ENCODE results near the gene P3H4.

P3H4 gene

DNA sequence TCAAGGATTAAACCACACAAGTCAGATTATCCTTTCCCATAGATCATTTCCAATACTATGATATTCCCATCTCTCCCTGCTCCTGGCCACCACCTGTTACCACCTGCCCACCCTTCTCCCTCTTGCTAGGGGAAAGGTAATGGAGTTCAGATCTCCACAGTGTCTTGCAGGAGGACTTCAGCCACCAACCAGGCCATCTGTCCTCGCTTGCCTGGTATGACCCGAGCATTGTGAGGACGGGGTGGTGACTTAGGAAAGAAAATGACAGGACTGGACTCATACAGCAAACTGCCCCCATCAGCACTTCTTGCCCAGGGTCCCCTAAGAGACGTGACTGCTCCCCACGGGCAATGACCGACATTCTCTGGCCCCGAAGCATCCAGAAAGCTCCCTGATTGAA is 11.8 kb upstream of the P3H4 start:
- Histone ChIP-seq H3K36me3 (peaks cover 43 to 50% (median 47%) of the 10 kb centered on the region in 11 experiments), H4K20me1 (peaks cover 0 to 26% (median 0%) of the 10 kb centered on the region in 11 experiments; a peak in 7 of 22 replicates), H3K9ac (no peak overlapping the region), H3K4me1 (no peaks in the 10 kb centered on the region), H3K4me3 (no peak overlapping the region), H3K27me3 (no peaks in the 10 kb centered on the region), H3K27ac (no peak overlapping the region), H3K9me3 (replicated peaks in 1 of 11) (no peaks in the 10 kb centered on the region), H3K4me2 (no peak overlapping the region)
- TF ChIP-seq Cebpa-rat (IDR thresholded peaks at IDR 0.05), result no peak

DNA sequence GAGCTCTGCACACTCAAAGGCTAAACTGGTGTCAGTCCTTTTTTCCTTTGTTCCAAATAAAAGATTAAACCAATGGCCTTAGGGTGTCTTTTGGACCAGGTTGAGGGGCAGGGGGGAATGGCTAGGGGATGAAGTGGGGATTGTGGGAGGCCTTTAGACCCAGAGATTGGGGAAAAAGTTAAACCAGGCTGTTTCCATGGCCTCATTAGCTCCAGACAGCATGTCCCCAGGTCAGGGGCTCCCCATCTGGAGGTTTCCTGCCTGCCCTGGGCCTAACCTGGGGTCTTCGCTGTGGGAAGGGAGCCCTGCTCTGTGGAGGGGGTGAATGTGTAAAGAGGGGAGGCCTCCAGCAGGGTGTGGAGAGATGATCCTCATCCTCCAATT is 11.4 kb upstream of the P3H4 start:
- TF ChIP-seq Cebpa-rat (IDR thresholded peaks at IDR 0.05), result no peak
- peaks cover 39 to 46% (median 43%) of the 10 kb centered on the region in 11 experiments for H3K36me3 ChIP-seq

GRCh38 chr17:41822216-41823140 is 10.7 kb upstream of the P3H4 start:
- TF ChIP-seq Cebpa-rat (IDR thresholded peaks at IDR 0.05), result no peak
- Histone ChIP-seq H3K27me3 (no peaks in the 10 kb centered on the region), H4K20me1 (peaks cover 0 to 26% (median 0%) of the 10 kb centered on the region in 11 experiments; a peak in 7 of 22 replicates), H3K4me3 (no peak overlapping the region), H3K9ac (no peak overlapping the region), H3K27ac (no peak overlapping the region), H3K4me2 (no peak overlapping the region), H3K9me3 (replicated peaks in 1 of 11) (no peaks in the 10 kb centered on the region), H3K36me3 (peaks cover 32 to 39% (median 36%) of the 10 kb centered on the region in 11 experiments), H3K4me1 (no peaks in the 10 kb centered on the region)

More for the DNA sequence above, 11.4 kb upstream of the P3H4 start:
- Histone ChIP-seq H3K4me1 (no peaks in the 10 kb centered on the region), H3K9ac (no peak overlapping the region), H3K27ac (no peak overlapping the region), H3K4me3 (no peak overlapping the region), H3K27me3 (no peaks in the 10 kb centered on the region), H4K20me1 (peaks cover 0 to 26% (median 0%) of the 10 kb centered on the region in 11 experiments; a peak in 7 of 22 replicates), H3K4me2 (no peak overlapping the region), H3K9me3 (replicated peaks in 1 of 11) (no peaks in the 10 kb centered on the region)

DNA sequence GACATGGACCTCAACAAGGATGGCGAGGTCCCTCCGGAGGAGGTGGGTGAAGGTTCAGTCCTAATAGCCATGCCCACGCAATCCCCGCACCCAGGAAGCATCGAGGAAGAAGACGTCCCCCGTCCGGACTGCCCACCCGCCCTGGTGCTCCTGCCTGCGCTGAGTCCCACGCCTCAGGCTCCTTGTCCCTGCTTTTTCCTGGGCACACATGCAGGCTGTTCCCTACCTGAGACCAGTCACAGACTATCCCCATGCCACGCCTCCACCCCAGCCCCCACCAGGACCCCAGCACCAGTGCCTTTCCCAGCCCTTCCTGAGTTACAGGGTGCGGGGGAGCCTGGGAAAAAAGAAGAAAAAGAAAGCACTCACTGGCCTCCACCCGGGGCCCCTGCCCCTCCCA is 10.0 kb upstream of the P3H4 start:
- Histone ChIP-seq H3K4me2 (no peak overlapping the region), H4K20me1 (peaks cover 0 to 26% (median 0%) of the 10 kb centered on the region in 11 experiments; a peak in 7 of 22 replicates), H3K4me3 (no peak overlapping the region), H3K4me1 (no peaks in the 10 kb centered on the region), H3K9me3 (replicated peaks in 1 of 11) (no peaks in the 10 kb centered on the region), H3K27ac (no peak overlapping the region), H3K9ac (no peak overlapping the region), H3K27me3 (no peaks in the 10 kb centered on the region), H3K36me3 (peaks cover 25 to 32% (median 30%) of the 10 kb centered on the region in 11 experiments)
- no peak for TF ChIP-seq Cebpa-rat (IDR thresholded peaks at IDR 0.05)

DNA sequence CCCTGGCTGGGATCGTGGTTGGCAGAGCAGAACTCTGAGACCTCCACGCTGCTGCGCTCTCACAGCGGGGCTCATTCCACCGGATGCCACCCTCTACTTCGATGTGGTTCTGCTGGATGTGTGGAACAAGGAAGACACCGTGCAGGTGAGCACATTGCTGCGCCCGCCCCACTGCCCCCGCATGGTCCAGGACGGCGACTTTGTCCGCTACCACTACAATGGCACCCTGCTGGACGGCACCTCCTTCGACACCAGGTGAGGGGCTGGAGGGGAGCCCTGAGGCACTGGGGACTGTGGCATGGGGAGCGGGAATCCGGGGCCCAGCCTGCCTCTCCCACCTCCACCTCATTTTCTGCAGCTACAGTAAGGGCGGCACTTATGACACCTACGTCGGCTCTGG is 6.3 kb upstream of the P3H4 start:
- H3K4me1 ChIP-seq, result peaks cover 0 to 16% (median 9%) of the 10 kb centered on the region in 10 experiments; a peak in 13 of 20 replicates
- no peak for TF ChIP-seq Cebpa-rat (IDR thresholded peaks at IDR 0.05)
- no peaks in the 10 kb centered on the region for H3K36me3 ChIP-seq
- no peaks in the 10 kb centered on the region for H3K27me3 ChIP-seq
- H3K9me3 ChIP-seq (replicated peaks in 1 of 11), result no peaks in the 10 kb centered on the region
- peaks cover 0 to 5% (median 0%) of the 10 kb centered on the region in 11 experiments; a peak in 2 of 22 replicates for H4K20me1 ChIP-seq
- no peak overlapping the region for H3K4me3 ChIP-seq
- H3K27ac ChIP-seq, result no peak overlapping the region
- H3K9ac ChIP-seq, result no peak overlapping the region
- no peak overlapping the region for H3K4me2 ChIP-seq

- Histone ChIP-seq H3K27me3 (peaks cover 0 to 5% (median 0%) of the 10 kb centered on the region in 11 experiments; a peak in 3 of 22 replicates), H3K9me3 (replicated peaks in 1 of 11) (no peaks in the 10 kb centered on the region), H4K20me1 (no peaks in the 10 kb centered on the region), H3K27ac (no peak overlapping the region), H3K36me3 (no peaks in the 10 kb centered on the region), H3K9ac (no peak overlapping the region), H3K4me2 (no peak overlapping the region), H3K4me3 (no peak overlapping the region), H3K4me1 (peaks cover 5 to 27% (median 21%) of the 10 kb centered on the region in 10 experiments)
- no peak for TF ChIP-seq Cebpa-rat (IDR thresholded peaks at IDR 0.05)
These were observed 5.0 kb upstream of the P3H4 start for GRCh38 chr17:41816637-41817320.

GRCh38 chr17:41814195-41814594 is 2.4 kb upstream of the P3H4 start:
- Histone ChIP-seq H3K27ac (no peak overlapping the region), H3K4me2 (peak overlapping the region in 4 of 11 experiments; percentile 13 to 97 (median 94); a peak in 7 of 22 replicates), H4K20me1 (peaks cover 0 to 16% (median 0%) of the 10 kb centered on the region in 11 experiments; a peak in 6 of 22 replicates), H3K9me3 (replicated peaks in 1 of 11) (no peaks in the 10 kb centered on the region), H3K4me3 (no peak overlapping the region), H3K27me3 (peaks cover 0 to 6% (median 0%) of the 10 kb centered on the region in 11 experiments; a peak in 5 of 22 replicates), H3K9ac (no peak overlapping the region), H3K36me3 (no peaks in the 10 kb centered on the region), H3K4me1 (peaks cover 20 to 49% (median 42%) of the 10 kb centered on the region in 10 experiments)
- TF ChIP-seq Cebpa-rat (IDR thresholded peaks at IDR 0.05), result no peak

- no peak for TF ChIP-seq Cebpa-rat (IDR thresholded peaks at IDR 0.05)
- no peaks in the 10 kb centered on the region for H3K9me3 ChIP-seq (replicated peaks in 1 of 11)
- 0 out of 22 replicates have a peak, but pooled peaks cover 0 to 3% (median 0%) of the 10 kb centered on the region in 11 experiments for H3K36me3 ChIP-seq
- H3K4me3 ChIP-seq, result no peak overlapping the region
- H3K9ac ChIP-seq, result no peak overlapping the region
- peaks cover 0 to 6% (median 0%) of the 10 kb centered on the region in 11 experiments; a peak in 5 of 22 replicates for H3K27me3 ChIP-seq
- H3K27ac ChIP-seq, result no peak overlapping the region
- peaks cover 0 to 16% (median 0%) of the 10 kb centered on the region in 11 experiments; a peak in 6 of 22 replicates for H4K20me1 ChIP-seq
- H3K4me2 ChIP-seq, result peak overlapping the region in 8 of 11 experiments; percentile 93 to 100 (median 97); a peak in 13 of 22 replicates
- H3K4me1 ChIP-seq, result peaks cover 20 to 49% (median 42%) of the 10 kb centered on the region in 10 experiments
These were observed 2.0 kb upstream of the P3H4 start for GRCh38 chr17:41813699-41814124.

Measured in BLaER1 treated with 17β-estradiol and CSF1 and Interleukin-3, amounts not matched to agents 10 nM and 100 nM (cell line).